CD4-positive, alpha-beta T cell treated with Interleukin-10 for 1 hour (primary cell): ENCODE measurements around the gene EFNB3.

Source experiments
- DNase-seq: peaks from one replicate; pipeline ENCODE4 v3.0.0-alpha.2; 2020

EFNB3 gene

GRCh38 chr17:7719661-7720060 lies 14.7 kb downstream of the EFNB3 start:
- no peak for DNase-seq

GRCh38 chr17:7720125-7720524 lies 15.1 kb downstream of the EFNB3 start:
- no peak for DNase-seq

DNA sequence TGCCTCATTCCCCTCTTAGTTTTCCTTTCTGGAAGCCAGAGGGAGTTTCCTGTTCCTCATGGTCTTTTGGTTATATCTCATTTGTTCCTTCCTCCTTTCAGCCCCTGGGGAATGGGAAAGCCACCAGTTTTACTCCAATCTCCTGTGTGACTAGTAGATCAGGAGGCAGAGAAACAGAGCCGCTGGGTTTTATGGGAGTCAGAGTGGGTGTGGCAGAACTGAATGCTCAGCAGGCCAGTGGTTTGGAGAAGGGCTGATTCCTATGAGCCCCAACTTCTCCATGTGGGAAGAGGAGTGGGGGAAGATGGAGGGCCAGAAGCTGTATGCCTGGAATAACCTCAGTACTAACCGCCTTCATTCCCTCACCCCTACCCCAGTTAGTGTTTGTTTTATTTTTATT lies 16.6 kb downstream of the EFNB3 start:
- DNase-seq = no peak

- DNase-seq = no peak
Measured at GRCh38 chr17:7727886-7728285, 22.9 kb downstream of the EFNB3 start.

DNA sequence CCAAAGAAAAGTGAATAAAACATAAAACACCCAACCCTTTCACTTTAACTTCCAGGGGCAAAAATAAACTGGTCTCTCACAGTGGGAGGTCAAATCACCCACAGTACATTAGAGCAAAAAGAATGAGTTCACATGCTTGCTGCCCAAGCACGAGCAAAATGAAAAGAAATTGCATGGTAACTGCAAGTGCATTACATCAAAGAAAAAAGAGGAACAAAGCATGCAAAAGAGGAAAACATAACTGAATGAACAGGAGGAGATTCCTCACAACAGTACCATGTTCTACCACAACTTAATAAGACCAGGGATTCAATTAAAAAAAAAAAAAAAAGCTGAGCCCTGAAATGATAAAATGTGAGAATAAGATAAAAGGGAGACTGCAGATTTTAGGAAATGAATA lies 24.8 kb downstream of the EFNB3 start:
- no peak for DNase-seq

GRCh38 chr17:7732981-7733539 lies 28.1 kb downstream of the EFNB3 start:
- DNase-seq = no peak

DNA sequence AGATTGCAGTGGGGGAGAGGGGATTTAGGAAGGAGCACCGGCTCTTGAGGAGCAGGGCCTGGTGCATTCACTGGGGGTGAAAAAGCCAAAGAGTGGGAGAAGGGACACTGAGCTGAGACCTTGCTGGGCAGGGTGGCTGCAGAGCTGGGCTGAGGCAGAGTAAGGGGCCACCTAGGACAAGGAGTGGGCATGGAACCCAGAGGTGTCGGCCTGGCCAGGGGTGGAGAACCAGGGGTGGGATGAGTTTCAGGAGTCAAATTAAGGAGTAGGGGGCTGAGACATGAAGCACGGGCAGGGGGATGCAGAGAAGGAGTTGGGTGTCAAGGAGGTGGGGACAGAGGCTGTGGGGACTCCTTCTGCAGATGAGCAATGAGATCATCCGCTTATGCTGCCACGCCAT lies 32.6 kb downstream of the EFNB3 start:
- DNase-seq = no peak

- DNase-seq = no peak
Measured at GRCh38 chr17:7739746-7740145, 34.7 kb downstream of the EFNB3 start.

- DNase-seq = no peak
Measured at GRCh38 chr17:7740481-7741001, 35.5 kb downstream of the EFNB3 start.

GRCh38 chr17:7742729-7743128 lies 37.7 kb downstream of the EFNB3 start:
- no peak for DNase-seq

GRCh38 chr17:7744416-7744815 lies 39.4 kb downstream of the EFNB3 start:
- no peak for DNase-seq

DNA sequence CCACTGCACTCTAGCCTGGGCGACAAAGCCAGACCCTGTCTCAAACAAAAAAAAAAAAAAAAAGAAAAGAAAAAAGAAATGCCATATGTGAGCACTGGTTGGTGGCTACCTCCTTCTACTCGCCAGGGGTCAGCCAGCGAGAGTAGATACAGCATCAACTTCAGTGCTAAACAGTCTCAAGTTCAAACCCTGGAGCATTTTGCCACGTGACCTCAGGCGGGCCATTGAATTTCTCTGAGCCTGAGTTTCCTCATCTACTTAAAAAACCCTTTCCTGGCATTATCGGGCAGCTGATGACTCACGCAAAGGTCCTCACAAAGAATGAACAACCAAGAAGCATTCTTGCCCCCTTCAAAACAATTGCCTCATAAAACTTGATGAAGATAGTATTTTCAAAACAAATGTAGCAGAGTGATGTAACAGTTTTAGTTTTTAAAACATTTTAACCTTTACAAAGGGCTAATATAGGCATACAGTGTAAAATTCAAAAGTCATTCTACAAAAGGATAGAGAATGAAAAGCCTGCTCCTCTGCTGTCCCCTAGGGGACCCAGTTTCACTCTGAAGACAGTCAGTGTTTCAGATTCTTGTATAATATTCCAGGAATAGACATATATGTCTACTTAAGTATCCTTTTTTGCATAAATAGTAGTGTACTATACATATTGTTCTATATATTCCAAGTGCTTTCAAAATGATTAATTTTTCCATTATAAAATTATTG lies 40.9 kb downstream of the EFNB3 start:
- DNase-seq = no peak

GRCh38 chr17:7747635-7748071 lies 42.7 kb downstream of the EFNB3 start:
- DNase-seq = no peak

DNA sequence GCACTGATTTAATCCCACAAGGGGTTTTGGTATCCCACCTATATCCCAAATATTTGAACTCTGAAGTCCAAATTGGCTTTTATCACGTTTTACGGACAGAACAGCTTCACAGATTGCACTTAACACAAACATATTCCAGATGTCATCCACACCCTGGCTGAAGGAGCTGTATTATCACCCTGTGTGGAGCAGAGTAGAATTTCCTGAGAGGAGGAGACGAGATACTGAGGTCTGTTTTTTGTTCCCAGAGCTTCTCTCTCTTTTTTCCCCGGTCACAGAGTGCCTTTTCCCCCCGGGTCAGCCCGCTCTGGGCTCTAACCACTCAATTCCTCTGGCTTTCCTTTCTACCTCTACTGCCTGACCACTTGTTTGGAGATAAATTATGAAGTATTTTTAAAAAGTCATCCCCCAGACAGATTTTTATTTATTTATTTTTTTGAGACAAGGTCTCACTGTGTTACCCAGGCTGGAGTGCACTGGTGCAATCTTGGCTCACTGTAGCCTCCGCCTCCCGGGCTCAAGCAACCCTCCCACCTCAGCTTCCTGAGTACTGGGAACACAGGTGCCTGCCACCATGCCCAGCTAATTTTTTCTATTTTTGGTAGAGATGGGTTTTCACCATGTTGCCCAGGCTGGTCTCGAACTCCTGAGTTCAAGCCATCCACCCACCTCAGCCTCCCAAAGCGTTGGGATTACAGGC lies 43.2 kb downstream of the EFNB3 start:
- no peak for DNase-seq

- DNase-seq = no peak
Measured at GRCh38 chr17:7750321-7750821, 45.4 kb downstream of the EFNB3 start.

- DNase-seq = no peak
Measured at GRCh38 chr17:7754656-7755055, 49.7 kb downstream of the EFNB3 start.

- no peak for DNase-seq
Measured at GRCh38 chr17:7755095-7755890, 50.3 kb downstream of the EFNB3 start.

GRCh38 chr17:7756968-7757367 lies 52.0 kb downstream of the EFNB3 start:
- DNase-seq = no peak
